Urothelium cell line (cell line): ENCODE results near the gene CHD2.
"Not testable (repeated sequence)": the region's sequence is repeated elsewhere in the genome, so short reads cannot be mapped to it uniquely, and the experiment has no call there.

Experiments used
- DNase-seq: peaks from one replicate; pipeline ENCODE4 v3.0.0; 2011; ENCODE audit warnings: low spot score, mixed read lengths
- FAIRE-seq: peaks from 2 replicates; lab custom pipeline; 2011; peaks lifted over from hg19 to GRCh38; lab: Jason Lieb, UNC

Gene CHD2

DNA sequence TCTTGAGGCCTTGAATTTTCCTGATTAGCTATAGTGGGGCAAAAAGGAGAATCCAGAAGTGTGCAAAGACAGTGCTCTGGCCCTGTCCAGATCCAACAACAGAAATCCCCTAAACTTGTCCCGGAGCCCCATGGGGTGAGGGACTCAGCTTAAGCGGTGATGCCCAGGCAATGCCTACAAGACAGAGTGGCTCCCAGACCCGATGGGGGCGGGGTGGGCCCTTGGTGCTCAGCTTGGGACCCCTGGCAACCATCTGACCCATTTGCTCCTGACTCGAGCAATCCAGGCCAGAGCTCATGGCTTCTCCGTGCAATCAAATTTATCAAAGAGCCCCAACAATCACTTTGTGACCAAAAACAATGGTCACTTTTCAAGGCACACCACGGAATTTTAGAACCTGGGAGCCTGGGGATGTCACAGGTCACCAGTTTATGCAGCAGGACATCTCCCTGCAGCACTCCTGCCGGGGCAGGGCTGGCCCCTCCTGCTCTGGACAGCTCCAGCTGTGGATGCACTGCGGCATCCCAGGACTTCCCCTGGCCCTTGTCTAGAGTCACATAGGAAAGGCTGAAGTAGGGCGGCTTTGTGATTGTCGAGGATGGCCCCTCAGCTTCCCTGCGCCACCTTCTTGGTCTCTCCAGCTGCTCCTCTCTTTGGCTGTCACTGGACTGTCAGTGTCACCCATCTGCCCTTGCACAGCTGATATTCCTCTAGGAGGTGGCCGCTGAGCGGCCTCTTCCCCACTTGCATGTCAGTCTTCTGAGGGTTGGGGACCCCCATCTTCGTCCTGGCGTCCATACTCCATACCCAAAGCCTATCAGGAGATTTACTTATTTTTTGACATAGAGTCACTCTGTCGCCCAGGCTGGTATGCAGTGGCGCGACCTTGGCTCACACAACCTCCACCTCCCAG lies 160.5 kb downstream of the CHD2 start:
- FAIRE-seq: no peak
- DNase-seq: no peak

DNA sequence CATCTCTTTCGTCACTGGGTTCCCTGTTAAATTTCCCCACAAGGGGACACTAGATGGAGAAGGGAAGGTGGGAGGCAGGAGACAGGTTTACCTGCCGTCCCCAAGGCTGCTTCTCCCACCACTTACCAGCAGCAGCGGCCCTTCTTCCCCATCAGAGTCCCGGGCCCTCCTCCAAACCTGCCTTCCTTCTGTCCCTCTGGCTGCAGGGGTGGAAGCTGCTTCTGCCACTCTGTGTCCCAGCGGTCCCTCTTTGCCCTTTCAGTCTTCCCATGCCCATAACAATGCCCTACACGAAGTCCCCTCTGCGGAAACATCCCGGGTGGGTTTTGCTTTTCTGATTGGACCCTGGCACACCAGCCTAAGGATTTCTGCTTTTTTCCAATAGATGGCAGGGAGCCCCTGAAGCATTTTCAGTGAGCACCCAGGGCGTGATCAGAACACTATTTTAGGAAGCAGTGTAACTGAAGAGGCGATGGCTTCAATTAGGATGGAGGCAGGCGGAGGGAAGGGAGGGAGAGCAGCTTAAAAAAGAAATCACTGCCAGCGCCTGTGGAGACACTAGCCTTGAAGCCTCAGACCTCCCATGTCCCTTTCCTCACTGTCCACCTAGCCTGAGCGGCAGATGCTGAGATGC lies 162.6 kb downstream of the CHD2 start:
- not testable (repeated sequence) for FAIRE-seq, DNase-seq

DNA sequence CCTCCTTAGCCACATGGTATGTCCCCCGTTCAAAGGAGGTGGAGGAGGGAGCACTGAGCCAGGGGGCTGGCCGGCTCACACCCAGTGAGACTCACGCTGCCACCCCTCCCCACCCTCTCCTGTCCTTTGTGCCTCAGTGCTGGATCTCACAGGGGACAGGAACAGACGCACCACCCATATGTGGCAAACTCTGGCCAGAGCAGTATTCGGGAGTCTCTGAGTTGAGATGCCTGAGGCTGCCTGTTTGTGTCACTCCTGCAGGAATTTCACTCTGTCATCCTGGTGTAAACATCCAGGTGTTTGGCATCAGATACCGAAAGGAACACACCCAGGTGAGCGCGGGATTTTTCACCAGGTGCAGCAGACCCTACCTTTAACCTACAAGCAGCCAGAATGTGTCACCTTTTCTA lies 163.1 kb downstream of the CHD2 start:
- peak; percentile 90 for FAIRE-seq

DNA sequence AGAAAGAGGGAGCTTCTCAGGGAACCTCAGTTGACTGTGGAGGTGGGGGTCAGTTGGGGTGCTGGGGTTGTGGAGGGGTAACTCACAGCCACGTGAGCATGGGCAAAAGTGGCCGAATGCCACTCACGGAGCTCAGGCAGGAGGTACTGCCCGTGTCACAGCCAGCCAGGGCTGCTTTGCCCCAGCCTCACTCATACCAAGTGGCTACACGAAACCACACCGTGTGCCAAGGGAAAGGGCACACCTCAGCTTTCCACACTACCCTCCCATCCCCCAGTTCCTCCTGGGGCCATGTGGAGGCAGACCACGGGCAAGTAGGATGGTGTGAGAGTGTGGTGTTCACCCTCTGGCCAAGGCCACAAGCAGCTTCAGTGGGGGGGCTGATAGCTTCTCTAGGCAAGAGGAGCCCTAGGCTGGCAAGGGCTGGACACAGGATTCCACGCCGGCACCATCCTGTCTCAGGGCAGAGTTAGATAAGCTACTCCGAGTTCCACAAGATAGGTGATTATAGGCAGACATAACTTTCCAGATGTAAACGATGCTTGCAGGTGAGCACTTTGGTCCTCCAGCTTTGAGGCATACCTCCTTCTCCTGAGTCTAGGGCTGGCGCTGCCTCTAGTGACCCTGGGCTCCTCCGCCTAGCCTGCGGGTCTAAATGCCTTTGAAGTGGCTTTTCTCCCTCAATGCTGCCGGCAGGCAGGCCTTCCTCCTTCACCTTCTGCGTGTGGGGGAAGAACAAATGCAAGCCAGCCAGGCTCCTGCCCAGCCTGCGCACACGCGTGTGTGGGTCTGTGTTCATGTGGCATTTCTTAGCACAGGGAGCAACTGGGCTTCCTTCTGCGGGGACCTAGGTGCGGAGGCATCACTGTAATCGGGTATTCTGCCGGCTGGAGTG lies 163.9 kb downstream of the CHD2 start:
- DNase-seq (no peak), FAIRE-seq (no peak)

More for the DNA sequence above, 163.1 kb downstream of the CHD2 start:
- DNase-seq: no peak

DNA sequence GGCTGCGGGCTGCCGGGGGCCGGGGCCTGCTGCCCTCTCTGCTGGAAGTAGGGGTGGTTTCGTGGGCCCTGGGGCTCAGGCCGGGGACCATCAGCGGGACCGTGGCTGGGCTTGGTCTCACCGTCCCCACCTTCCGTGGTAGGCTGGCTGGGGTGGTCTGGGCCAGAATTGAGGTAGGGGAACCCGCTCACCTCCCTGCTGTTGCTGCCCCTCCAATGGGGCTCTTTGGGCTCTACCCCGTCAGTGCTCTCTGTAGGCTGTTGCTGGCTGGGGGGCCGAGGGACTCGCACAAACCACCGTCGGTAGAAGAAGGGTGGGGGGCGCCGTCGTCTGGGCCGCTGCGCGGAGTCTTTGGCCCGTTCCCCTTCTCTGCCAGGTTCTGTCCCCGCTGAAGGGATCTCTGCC lies 165.5 kb downstream of the CHD2 start:
- DNase-seq: no peak
- FAIRE-seq: no peak

GRCh38 chr15:93066224-93066681 lies 166.1 kb downstream of the CHD2 start:
- no peak for DNase-seq
- no peak for FAIRE-seq

- FAIRE-seq (no peak), DNase-seq (no peak)
Observed at GRCh38 chr15:93066834-93067648, 166.9 kb downstream of the CHD2 start.

- DNase-seq (no peak), FAIRE-seq (no peak)
Observed at GRCh38 chr15:93067649-93068085, 167.5 kb downstream of the CHD2 start.

- FAIRE-seq (no peak), DNase-seq (no peak)
Observed at GRCh38 chr15:93068581-93069199, 168.6 kb downstream of the CHD2 start.

- FAIRE-seq: no peak
- no peak for DNase-seq
Observed at GRCh38 chr15:93070132-93070531, 170.0 kb downstream of the CHD2 start.

DNA sequence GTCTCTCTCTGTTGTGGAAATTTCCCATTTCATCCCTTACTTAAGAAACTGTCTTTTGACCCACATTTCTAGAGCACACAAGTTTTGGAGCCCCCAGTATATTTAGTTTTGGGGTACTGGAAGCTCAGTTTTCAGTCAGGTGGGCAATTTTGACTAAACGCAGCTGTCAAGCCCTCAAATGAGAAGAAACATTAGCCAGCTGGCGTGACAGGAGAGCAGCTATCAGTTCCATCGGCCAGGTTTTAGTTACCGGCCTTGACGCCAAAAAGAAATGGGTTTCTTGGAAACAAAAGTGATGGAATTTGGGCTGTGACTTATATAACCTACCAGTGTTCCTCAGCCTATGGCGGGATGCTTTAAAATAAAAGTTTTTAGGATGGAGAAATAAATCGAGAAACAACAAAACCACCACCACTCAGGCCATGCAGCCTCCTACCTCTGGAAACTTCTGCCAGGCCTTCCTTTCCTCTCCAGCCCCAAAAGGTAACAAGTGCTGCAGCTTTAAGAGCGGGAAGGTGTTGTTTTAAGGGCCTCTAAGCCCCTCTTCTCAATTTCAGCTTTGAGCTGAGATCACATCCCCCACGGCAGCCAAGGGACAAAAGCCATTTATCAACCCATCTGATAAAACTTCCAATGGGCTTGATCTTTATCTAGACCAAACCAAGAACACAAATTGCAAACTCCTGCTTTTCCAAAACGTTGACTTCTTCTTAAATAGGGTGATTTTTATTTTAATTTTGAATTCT lies 170.6 kb downstream of the CHD2 start:
- FAIRE-seq: no peak

GRCh38 chr15:93071469-93071936 lies 171.4 kb downstream of the CHD2 start:
- FAIRE-seq (no peak), DNase-seq (no peak)

More for the DNA sequence above, 170.6 kb downstream of the CHD2 start:
- no peak for DNase-seq

GRCh38 chr15:93072011-93072410 lies 171.9 kb downstream of the CHD2 start:
- no peak for FAIRE-seq
- peak; percentile 43 for DNase-seq

- peak; percentile 90 for FAIRE-seq
- DNase-seq: peak; percentile 91
Observed at GRCh38 chr15:93072411-93073394, 172.6 kb downstream of the CHD2 start.

- no peak for DNase-seq
Observed at GRCh38 chr15:93073465-93073952, 173.4 kb downstream of the CHD2 start.

DNA sequence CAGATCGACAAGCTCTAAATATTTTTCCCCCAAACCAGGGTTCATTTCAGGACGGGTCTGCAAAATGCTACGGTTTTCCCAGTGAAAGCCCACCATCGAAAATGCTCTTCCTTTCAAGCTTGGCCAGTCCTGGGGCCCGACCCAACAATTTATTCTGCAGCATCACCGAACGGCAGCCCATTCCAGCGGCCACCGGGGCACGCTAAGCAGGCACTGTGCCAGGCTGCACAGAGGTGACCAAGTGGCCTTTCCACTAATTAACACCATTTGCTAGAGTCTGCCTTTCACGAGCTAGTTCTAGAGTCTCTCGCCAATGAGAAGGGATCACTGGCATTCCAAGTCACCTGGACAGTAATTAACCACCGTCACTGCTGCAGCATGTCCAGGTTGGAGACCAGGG lies 174.5 kb downstream of the CHD2 start:
- peak; percentile 27 for FAIRE-seq
- DNase-seq: no peak

More at GRCh38 chr15:93073465-93073952, 173.4 kb downstream of the CHD2 start:
- FAIRE-seq: no peak

DNA sequence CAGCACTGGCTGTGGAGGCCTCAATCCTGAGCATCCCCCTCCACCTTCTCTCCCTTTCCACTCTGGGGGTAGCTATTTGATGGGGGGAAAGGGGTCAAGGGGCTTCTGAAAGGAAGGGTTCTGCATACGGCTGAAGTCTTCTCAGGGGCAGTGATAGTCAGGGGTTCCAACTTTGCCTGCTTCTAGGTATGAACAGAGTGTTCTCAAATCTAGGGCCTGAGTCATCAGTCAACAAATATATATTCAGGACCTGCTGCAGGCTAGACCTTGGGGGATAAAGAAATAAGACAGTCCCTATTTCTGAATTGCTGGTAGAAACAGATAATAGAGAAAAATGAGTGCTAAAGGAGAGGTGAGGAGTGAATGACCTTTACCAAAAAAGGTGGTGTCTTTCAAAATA lies 176.1 kb downstream of the CHD2 start:
- FAIRE-seq: no peak
- DNase-seq: no peak
